Measurements from ENCODE around the gene CELF2.

CELF2 gene

GRCh38 chr10:11265484-11265883 is 247.8 kb downstream of the CELF2 start:
- DNase-seq (ENCODE audit: low read depth in 3 of 3, low spot score in 1 of 3): no peak

GRCh38 chr10:11266426-11266825 is 248.8 kb downstream of the CELF2 start:
- no peak for DNase-seq (ENCODE audit: low read depth in 3 of 3, low spot score in 1 of 3)

GRCh38 chr10:11270135-11270857 is 252.6 kb downstream of the CELF2 start:
- peak; percentile 13 to 67 (median 45) for DNase-seq (ENCODE audit: low read depth in 3 of 3, low spot score in 1 of 3)

- no peak for DNase-seq (ENCODE audit: low read depth in 3 of 3, low spot score in 1 of 3)
Measured at GRCh38 chr10:11270858-11271179, 253.1 kb downstream of the CELF2 start.

- DNase-seq (ENCODE audit: low read depth in 3 of 3, low spot score in 1 of 3): no peak
Measured at GRCh38 chr10:11272915-11273389, 255.3 kb downstream of the CELF2 start.

- DNase-seq (ENCODE audit: low read depth in 3 of 3, low spot score in 1 of 3): no peak
Measured at GRCh38 chr10:11274452-11274851, 256.8 kb downstream of the CELF2 start.

- DNase-seq (ENCODE audit: low read depth in 3 of 3, low spot score in 1 of 3): no peak
Measured at GRCh38 chr10:11275651-11276050, 258.0 kb downstream of the CELF2 start.

- no peak for DNase-seq (ENCODE audit: low read depth in 3 of 3, low spot score in 1 of 3)
Measured at GRCh38 chr10:11276449-11276990, 258.8 kb downstream of the CELF2 start.

- DNase-seq (ENCODE audit: low read depth in 3 of 3, low spot score in 1 of 3): no peak
Measured at GRCh38 chr10:11279314-11279713, 261.6 kb downstream of the CELF2 start.

- DNase-seq (ENCODE audit: low read depth in 3 of 3, low spot score in 1 of 3): no peak
Measured at GRCh38 chr10:11280187-11280932, 262.7 kb downstream of the CELF2 start.

GRCh38 chr10:11282156-11282555 is 264.5 kb downstream of the CELF2 start:
- DNase-seq (ENCODE audit: low read depth in 3 of 3, low spot score in 1 of 3): no peak

GRCh38 chr10:11282661-11283060 is 265.0 kb downstream of the CELF2 start:
- DNase-seq (ENCODE audit: low read depth in 3 of 3, low spot score in 1 of 3): no peak

- no peak for DNase-seq (ENCODE audit: low read depth in 3 of 3, low spot score in 1 of 3)
Measured at GRCh38 chr10:11284291-11285085, 266.8 kb downstream of the CELF2 start.

- no peak for DNase-seq (ENCODE audit: low read depth in 3 of 3, low spot score in 1 of 3)
Measured at GRCh38 chr10:11285171-11285570, 267.5 kb downstream of the CELF2 start.

- DNase-seq (ENCODE audit: low read depth in 3 of 3, low spot score in 1 of 3): no peak
Measured at GRCh38 chr10:11286261-11286852, 268.7 kb downstream of the CELF2 start.

- DNase-seq (ENCODE audit: low read depth in 3 of 3, low spot score in 1 of 3): no peak
Measured at GRCh38 chr10:11288302-11288701, 270.6 kb downstream of the CELF2 start.

GRCh38 chr10:11290156-11290890 is 272.7 kb downstream of the CELF2 start:
- DNase-seq (ENCODE audit: low read depth in 3 of 3, low spot score in 1 of 3): no peak

- no peak for DNase-seq (ENCODE audit: low read depth in 3 of 3, low spot score in 1 of 3)
Measured at GRCh38 chr10:11292576-11293302, 275.1 kb downstream of the CELF2 start.

GRCh38 chr10:11293332-11293731 is 275.7 kb downstream of the CELF2 start:
- no peak for DNase-seq (ENCODE audit: low read depth in 3 of 3, low spot score in 1 of 3)
